Fibroblast of skin of right biceps (primary cell): Measurements from ENCODE around the gene ETS2.

ENCODE experiments used
- DNase-seq: peaks from one replicate; pipeline ENCODE4 v3.0.0-alpha.2; 2013

The ETS2 gene

GRCh38 chr21:38861989-38862683 lies 56.4 kb downstream of the ETS2 start:
- DNase-seq = peak; percentile 47

GRCh38 chr21:38863291-38863690 lies 57.6 kb downstream of the ETS2 start:
- no peak for DNase-seq

GRCh38 chr21:38863843-38864363 lies 58.2 kb downstream of the ETS2 start:
- DNase-seq = no peak

GRCh38 chr21:38864964-38865363 lies 59.2 kb downstream of the ETS2 start:
- DNase-seq = no peak

GRCh38 chr21:38869196-38869595 lies 63.5 kb downstream of the ETS2 start:
- DNase-seq = no peak

GRCh38 chr21:38869946-38870345 lies 64.2 kb downstream of the ETS2 start:
- no peak for DNase-seq
